KMS-11 (cell line): Measurements from ENCODE around the gene FAHD2A.
"Not testable (repeated sequence)": the region's sequence is repeated elsewhere in the genome, so short reads cannot be mapped to it uniquely, and the experiment has no call there.

Experiments
- H2AFZ ChIP-seq: fragments of 200-600 bp; sonication (generic); 2 replicates; pipeline ENCODE4 v1.6.1; 2016; ENCODE audit warnings: antibody characterized with exemption, mixed run types, low read depth
- H3K27ac ChIP-seq: fragments of 200-600 bp; sonication (generic); 2 replicates; pipeline ENCODE4 v1.6.1; 2016; ENCODE audit warnings: mild to moderate bottlenecking, mixed run types
- H3K27me3 ChIP-seq: fragments of 200-600 bp; sonication (generic); 2 replicates; pipeline ENCODE4 v1.6.1; 2017; ENCODE audit warnings: mild to moderate bottlenecking, low read depth, mixed run types, moderate library complexity; ENCODE audit not compliant: insufficient read depth
- H3K36me3 ChIP-seq: fragments of 200-600 bp; sonication (generic); 2 replicates; pipeline ENCODE4 v1.6.1; 2017; ENCODE audit warnings: mild to moderate bottlenecking, mixed run types; ENCODE audit not compliant: insufficient read depth
- H3K4me1 ChIP-seq: fragments of 200-600 bp; sonication (generic); 2 replicates; pipeline ENCODE4 v1.6.1; 2016; ENCODE audit warnings: mild to moderate bottlenecking, low read depth, mixed run types; ENCODE audit not compliant: poor library complexity, severe bottlenecking
- H3K4me2 ChIP-seq: fragments of 200-600 bp; sonication (generic); 2 replicates; pipeline ENCODE4 v1.7.0; 2016; ENCODE audit warnings: mild to moderate bottlenecking, mixed run types
- H3K4me3 ChIP-seq: fragments of 200-600 bp; sonication (generic); IDR thresholded peaks from 2 replicates; pipeline ENCODE4 v1.6.1; 2017; ENCODE audit warnings: low read depth, low read length, mixed read lengths; ENCODE audit not compliant: insufficient read depth
- H3K79me2 ChIP-seq: fragments of 200-600 bp; sonication (generic); 2 replicates; pipeline ENCODE4 v1.6.1; 2016; ENCODE audit warnings: low read depth, mixed run types; ENCODE audit not compliant: insufficient read depth
- H3K9ac ChIP-seq: fragments of 200-600 bp; sonication (generic); 2 replicates; pipeline ENCODE4 v1.6.1; 2016; ENCODE audit warnings: mild to moderate bottlenecking, mixed run types
- H4K20me1 ChIP-seq: fragments of 200-600 bp; sonication (generic); 2 replicates; pipeline ENCODE4 v1.6.1; 2016; ENCODE audit warnings: mild to moderate bottlenecking, mixed run types; ENCODE audit not compliant: insufficient read depth
- TF ChIP-seq, protein P1 (sequence below): fragments of 200-600 bp; sonication (generic); conservative IDR thresholded peaks from 2 replicates; pipeline ENCODE4 v1.6.1; 2017; ENCODE audit warnings: low read depth, mild to moderate bottlenecking, antibody characterized with exemption, low read length, moderate library complexity, mixed read lengths

Gene FAHD2A

DNA sequence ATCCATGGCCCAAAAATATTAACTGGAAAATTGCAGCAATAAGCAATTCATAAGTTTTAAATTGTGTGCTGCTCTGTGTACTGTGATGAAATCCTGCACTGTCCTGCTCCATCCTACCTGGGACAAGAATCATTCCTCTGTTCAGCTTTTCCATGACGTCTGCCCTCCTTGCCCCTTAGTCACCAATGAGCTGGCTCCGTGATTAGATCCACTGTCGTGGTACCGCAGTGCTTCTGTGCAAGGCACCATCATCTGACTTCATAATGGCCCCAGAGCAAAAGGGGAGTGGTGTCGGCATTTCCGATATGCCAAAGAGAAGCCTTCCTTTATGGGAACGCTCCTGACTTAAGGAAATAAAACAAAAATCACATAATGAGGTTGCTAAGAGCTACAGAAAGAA is 3.4 kb upstream of the FAHD2A start:
- Histone ChIP-seq H3K9ac (no peak overlapping the region), H3K4me1 (peaks cover 6% of the 10 kb centered on the region), H4K20me1 (no peaks in the 10 kb centered on the region), H2AFZ (no peak overlapping the region), H3K79me2 (peaks cover 12% of the 10 kb centered on the region), H3K36me3 (no peaks in the 10 kb centered on the region), H3K4me3 (no peak overlapping the region), H3K27ac (no peak overlapping the region), H3K4me2 (no peak overlapping the region), H3K27me3 (no peaks in the 10 kb centered on the region)
- TF ChIP-seq, protein P1, sequence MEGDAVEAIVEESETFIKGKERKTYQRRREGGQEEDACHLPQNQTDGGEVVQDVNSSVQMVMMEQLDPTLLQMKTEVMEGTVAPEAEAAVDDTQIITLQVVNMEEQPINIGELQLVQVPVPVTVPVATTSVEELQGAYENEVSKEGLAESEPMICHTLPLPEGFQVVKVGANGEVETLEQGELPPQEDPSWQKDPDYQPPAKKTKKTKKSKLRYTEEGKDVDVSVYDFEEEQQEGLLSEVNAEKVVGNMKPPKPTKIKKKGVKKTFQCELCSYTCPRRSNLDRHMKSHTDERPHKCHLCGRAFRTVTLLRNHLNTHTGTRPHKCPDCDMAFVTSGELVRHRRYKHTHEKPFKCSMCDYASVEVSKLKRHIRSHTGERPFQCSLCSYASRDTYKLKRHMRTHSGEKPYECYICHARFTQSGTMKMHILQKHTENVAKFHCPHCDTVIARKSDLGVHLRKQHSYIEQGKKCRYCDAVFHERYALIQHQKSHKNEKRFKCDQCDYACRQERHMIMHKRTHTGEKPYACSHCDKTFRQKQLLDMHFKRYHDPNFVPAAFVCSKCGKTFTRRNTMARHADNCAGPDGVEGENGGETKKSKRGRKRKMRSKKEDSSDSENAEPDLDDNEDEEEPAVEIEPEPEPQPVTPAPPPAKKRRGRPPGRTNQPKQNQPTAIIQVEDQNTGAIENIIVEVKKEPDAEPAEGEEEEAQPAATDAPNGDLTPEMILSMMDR: no peak

DNA sequence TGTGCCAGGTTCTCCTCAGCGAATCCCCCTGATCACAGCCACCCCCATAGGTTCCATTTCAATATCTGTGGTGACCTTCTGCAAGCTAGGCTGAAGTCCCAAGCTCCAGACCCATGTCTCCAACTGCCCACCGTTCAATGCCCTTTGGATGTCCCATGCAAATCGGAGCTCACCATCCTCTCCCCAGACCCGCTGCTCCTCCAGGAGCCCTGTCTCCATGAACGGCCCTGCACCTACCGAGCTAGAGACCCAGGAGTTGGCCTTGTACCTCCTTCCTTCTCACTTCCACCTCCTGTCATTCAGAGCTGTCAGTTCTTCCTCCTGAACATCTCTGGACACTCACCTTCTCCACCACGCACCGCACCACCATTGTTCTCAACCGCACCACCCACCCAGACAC is 1.0 kb upstream of the FAHD2A start:
- Histone ChIP-seq H4K20me1 (no peaks in the 10 kb centered on the region), H3K4me1 (peaks cover 6% of the 10 kb centered on the region), H2AFZ (peak overlapping the region; percentile 93; the same call in 1 of the 2 replicates), H3K4me3 (no peak overlapping the region), H3K27ac (no peak overlapping the region), H3K36me3 (no peaks in the 10 kb centered on the region), H3K27me3 (no peaks in the 10 kb centered on the region), H3K4me2 (peak overlapping the region; percentile 58), H3K79me2 (peaks cover 18% of the 10 kb centered on the region), H3K9ac (peak overlapping the region; percentile 92; the same call in 1 of the 2 replicates)
- TF ChIP-seq, protein P1: no peak

DNA sequence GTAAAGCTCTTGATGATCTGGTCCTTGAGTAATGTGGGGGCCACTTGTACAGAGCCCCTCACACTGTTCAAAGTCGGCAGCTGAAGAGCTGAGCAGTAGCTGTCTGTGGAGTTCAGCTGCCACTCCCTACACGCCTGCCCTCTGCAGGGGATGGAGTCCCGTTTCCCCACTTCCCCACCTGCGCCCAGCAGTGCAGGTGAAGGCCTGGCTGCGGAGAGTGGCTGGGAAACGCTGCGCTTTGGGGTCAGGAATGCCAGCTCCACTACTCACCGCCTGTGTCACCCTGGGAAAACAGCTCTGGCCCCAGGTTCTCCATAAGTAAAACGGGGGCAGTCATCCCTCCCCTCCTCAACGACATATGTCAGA is 521 bp upstream of the FAHD2A start:
- H4K20me1 ChIP-seq, H3K4me3 ChIP-seq, H3K4me1 ChIP-seq, H3K36me3 ChIP-seq, H3K27me3 ChIP-seq: not testable (repeated sequence)
- peak overlapping the region; percentile 71; the same call in 1 of the 2 replicates for H3K27ac ChIP-seq
- H3K4me2 ChIP-seq: peak overlapping the region; percentile 58
- H3K79me2 ChIP-seq: peaks cover 18% of the 10 kb centered on the region
- H2AFZ ChIP-seq: peak overlapping the region; percentile 93
- H3K9ac ChIP-seq: peak overlapping the region; percentile 92

DNA sequence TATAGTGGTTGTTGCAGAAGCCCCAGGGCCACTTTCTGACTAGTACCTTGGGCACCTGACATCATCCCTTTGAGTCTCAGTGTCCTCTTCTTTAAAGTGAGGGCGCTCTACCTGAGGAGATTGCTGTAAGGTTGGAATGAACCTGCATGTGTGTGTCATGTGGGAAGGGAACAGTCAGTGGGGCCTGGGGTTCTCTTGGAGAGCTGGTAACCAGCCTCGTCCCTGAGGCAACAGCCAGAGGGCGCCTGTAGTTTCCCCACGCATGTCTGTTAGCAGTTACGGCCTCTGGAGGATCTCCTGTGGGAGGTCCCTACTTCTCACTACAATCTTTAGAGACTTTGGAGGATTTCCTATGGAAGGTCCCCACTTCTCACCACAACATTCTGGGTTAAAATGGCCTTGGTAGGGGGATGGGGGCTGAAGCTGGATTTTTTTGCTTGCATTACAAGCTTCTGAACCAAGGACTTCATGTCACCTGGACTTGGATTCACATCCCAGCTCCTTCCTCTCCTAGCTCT is 755 bp downstream of the FAHD2A start:
- TF ChIP-seq, protein P1: 0 out of 2 replicates have a peak, but pooled peaks have one; percentile 27
- H2AFZ ChIP-seq: peak overlapping the region; percentile 93
- H3K27ac ChIP-seq: peak overlapping the region; percentile 71
- H4K20me1 ChIP-seq, H3K4me1 ChIP-seq, H3K27me3 ChIP-seq, H3K36me3 ChIP-seq: not testable (repeated sequence)
- H3K79me2 ChIP-seq: peaks cover 18% of the 10 kb centered on the region
- H3K9ac ChIP-seq: peak overlapping the region; percentile 92
- H3K4me3 ChIP-seq: peak overlapping the region; percentile 64
- H3K4me2 ChIP-seq: peak overlapping the region; percentile 59

DNA sequence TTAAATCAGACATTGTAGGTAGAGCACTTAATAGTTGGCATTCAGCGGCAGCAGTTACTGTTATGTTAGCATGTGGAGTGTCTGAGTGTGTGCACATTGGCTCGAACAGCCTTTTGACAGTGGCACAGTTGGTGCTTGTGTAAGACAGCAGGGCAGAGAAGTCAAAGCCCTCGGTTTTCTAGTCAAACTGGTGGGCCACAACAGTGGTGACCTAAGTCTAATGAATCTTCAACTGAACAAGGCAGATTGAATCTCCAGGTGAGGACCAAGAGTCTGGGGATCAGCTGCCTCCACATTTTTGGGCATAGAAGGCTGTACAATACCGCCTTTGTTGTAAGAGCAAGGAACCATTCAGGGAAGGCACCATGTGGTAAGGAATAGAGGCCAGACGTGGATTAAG is 1.3 kb downstream of the FAHD2A start:
- Histone ChIP-seq H3K79me2 (peaks cover 18% of the 10 kb centered on the region), H3K4me2 (peak overlapping the region; percentile 59)
- not testable (repeated sequence) for H3K9ac ChIP-seq, H3K27me3 ChIP-seq, H3K4me1 ChIP-seq, H4K20me1 ChIP-seq, H2AFZ ChIP-seq, H3K4me3 ChIP-seq, H3K36me3 ChIP-seq, H3K27ac ChIP-seq

DNA sequence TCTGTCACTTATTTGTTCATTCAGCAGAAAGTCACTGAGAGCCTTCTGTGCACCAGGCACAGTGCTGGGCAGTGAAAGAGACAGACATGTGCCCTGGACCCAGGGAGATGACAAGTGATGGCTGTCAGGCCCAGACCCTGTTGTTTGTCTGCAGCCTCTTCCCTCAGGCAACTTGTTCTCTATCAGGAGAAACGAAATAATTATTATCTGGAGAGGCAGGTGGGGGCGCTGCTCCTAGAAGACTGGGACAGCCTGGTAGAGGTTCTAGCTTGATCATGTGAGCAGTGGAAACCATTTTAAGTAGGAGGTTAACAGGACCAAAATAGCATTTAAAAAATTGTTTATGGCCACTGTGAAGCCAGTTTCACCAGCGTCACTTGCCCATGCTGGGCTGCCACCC is 2.2 kb downstream of the FAHD2A start:
- H3K27me3 ChIP-seq, H3K9ac ChIP-seq, H3K27ac ChIP-seq, H3K4me3 ChIP-seq, H3K4me2 ChIP-seq, H4K20me1 ChIP-seq, H3K4me1 ChIP-seq, H2AFZ ChIP-seq, H3K36me3 ChIP-seq: not testable (repeated sequence)
- H3K79me2 ChIP-seq: peaks cover 18% of the 10 kb centered on the region

DNA sequence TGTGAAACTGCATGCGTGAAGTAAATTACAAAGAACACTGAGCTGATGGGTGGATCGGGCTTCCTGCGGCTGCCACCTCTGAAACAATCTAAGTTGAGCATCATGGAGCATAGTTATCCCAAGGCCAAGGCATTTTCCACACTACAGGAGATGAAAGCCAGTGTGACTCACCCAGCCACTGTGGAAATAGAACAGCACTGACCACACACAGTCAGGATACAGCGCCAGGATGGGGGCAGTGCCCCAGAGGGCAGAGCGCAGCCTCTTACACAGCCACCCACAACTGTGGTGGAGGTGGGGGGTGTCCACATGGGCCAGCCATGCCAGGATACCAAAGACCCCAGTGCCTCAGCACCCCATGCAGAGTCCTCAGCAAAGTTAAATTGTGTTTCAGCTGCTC is 8.7 kb downstream of the FAHD2A start:
- H3K79me2 ChIP-seq, H3K27me3 ChIP-seq, H3K4me3 ChIP-seq, H2AFZ ChIP-seq, H3K4me1 ChIP-seq, H3K27ac ChIP-seq, H3K4me2 ChIP-seq, H4K20me1 ChIP-seq, H3K9ac ChIP-seq, H3K36me3 ChIP-seq: not testable (repeated sequence)
